ENCODE results near the gene HOXD13. TPM values are rescaled to one million over a fixed set of nuclear protein-coding genes. Genes with fewer than 3 reads are reported as not detected.

Gene HOXD13
- total and polyA plus RNA-seq, 2 donors (not counting 1 experiment from before 2014, with no cell fraction given), result not detected

DNA sequence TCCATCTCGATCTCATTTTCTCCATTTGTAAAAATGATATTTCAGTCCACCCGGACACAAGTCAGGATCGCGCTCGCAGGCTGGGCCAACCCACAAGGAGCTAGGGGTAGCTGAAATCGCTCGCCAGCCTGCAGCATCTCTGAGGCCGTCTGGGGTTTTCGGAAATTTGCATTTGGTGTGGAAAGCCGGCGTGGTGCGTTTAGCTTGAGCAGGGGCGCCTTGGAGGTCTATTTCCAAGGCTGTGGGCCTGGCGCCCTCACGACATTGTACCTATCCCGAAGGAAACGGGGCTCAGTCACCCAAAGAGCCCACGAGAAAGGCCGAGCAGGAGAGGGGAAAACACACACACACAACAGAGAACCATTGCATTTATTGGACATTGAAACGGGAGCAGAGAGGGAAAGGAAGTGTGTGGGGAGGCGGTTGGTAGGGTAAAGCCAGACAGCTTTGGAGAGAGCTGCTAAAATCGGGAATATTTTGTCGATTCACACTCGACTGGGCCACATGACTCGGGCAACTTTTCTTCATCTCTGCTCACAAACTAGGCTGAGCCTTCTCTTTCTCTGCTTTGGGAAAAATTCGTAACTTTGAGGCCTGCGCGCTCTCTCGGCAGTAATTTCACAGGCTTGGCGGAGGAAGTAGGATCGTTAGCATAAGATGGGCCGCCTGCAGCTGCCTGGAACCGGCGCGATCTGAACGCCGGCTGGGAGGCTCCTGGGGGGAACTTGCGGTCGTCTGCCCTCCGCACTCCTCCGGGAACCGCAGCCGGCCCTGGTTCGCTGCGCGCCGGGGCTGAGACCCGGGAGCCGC is 35.9 kb downstream of the HOXD13 start:
- TF ChIP-seq, protein P1, sequence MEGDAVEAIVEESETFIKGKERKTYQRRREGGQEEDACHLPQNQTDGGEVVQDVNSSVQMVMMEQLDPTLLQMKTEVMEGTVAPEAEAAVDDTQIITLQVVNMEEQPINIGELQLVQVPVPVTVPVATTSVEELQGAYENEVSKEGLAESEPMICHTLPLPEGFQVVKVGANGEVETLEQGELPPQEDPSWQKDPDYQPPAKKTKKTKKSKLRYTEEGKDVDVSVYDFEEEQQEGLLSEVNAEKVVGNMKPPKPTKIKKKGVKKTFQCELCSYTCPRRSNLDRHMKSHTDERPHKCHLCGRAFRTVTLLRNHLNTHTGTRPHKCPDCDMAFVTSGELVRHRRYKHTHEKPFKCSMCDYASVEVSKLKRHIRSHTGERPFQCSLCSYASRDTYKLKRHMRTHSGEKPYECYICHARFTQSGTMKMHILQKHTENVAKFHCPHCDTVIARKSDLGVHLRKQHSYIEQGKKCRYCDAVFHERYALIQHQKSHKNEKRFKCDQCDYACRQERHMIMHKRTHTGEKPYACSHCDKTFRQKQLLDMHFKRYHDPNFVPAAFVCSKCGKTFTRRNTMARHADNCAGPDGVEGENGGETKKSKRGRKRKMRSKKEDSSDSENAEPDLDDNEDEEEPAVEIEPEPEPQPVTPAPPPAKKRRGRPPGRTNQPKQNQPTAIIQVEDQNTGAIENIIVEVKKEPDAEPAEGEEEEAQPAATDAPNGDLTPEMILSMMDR (IDR thresholded peaks at IDR 0.05), result no peak
- peak; percentile 55 for TF ChIP-seq EZH2 (IDR thresholded peaks at IDR 0.05; ENCODE audit: borderline replicate concordance, insufficient read depth, low read depth, low read length, poor library complexity, severe bottlenecking)
- ChIA-PET POLR2A (no interaction called here), CTCF (interaction anchor here (0.6 to 4.6 kb wide), 20 partner anchors 10 to 1341 kb away, joined by 3 to 110 read pairs (median 6); no protein-coding TSS in a partner anchor)
- Histone ChIP-seq H4K20me1 (ENCODE audit: control insufficient read depth, insufficient read depth, low read length, poor library complexity, severe bottlenecking) (no peaks in the 10 kb centered on the region), H3K79me2 (ENCODE audit: control insufficient read depth, insufficient read depth, low read length) (no peaks in the 10 kb centered on the region), H3K36me3 (replicated peaks in 1 of 2; ENCODE audit: control extremely low read depth in 1 of 2, control insufficient read depth in 1 of 2, extremely low read depth in 1 of 2, insufficient read depth in 2 of 2, low read length in 1 of 2) (no peaks in the 10 kb centered on the region), H3K27ac (ENCODE audit: low read length in 2 of 2) (no peak overlapping the region), H3K27me3 (replicated peaks in 1 of 4; ENCODE audit: control extremely low read depth in 1 of 4, control insufficient read depth in 3 of 4, insufficient read depth in 4 of 4, low read length in 3 of 4) (peaks cover 0 to 85% (median 73%) of the 10 kb centered on the region in 4 experiments), H3K9ac (ENCODE audit: low read length) (no peak overlapping the region), H3K4me3 (ENCODE audit: control extremely low read depth in 1 of 5, extremely low read depth in 1 of 5, insufficient read depth in 1 of 5, low read depth in 2 of 5, low read length in 4 of 5) (no peak overlapping the region), H2AFZ (ENCODE audit: insufficient read depth, low read depth, low read length, poor library complexity, severe bottlenecking) (no peak overlapping the region), H3K4me2 (replicated peaks; ENCODE audit: low read depth, low read length, poor library complexity, severe bottlenecking) (no peak overlapping the region), H3K9me3 (ENCODE audit: control extremely low read depth in 1 of 3, control insufficient read depth in 2 of 3, insufficient read depth in 1 of 3, low read length in 2 of 3) (peaks cover 0 to 27% (median 0%) of the 10 kb centered on the region in 3 donors), H3K4me1 (ENCODE audit: control insufficient read depth in 2 of 2, insufficient read depth in 2 of 2, low read length in 2 of 2) (peaks cover 26 to 44% of the 10 kb centered on the region in 2 donors)
- peak overlapping the region; percentile 41 for H3K4me3 Mint-ChIP-seq
- WGBS (ENCODE audit: insufficient coverage), result 11% methylated on average over 38 of the region's 49 CpGs
- intact Hi-C loops (cut with micrococcal nuclease), result loop anchor here (5.0 kb wide), 1 partner anchor 1034 kb away; no protein-coding TSS in a partner anchor
- H3K27ac Mint-ChIP-seq, result peak overlapping the region; percentile 15
- peaks cover 76% of the 10 kb centered on the region for H3K27me3 Mint-ChIP-seq
- H3K9me3 Mint-ChIP-seq (ENCODE audit: insufficient read depth), result no peaks in the 10 kb centered on the region
- no peak for ATAC-seq (ENCODE audit: low read depth)
- DNase-seq, result no peak
- peaks cover 28% of the 10 kb centered on the region for H3K4me1 Mint-ChIP-seq

Measured in B cell (primary cell).